ENCODE results near the gene CAMK1G. TPM values are rescaled to one million over a fixed set of nuclear protein-coding genes. Genes with fewer than 3 reads are reported as not detected.

CAMK1G gene
- total and polyA plus RNA-seq, 5 donors, result 0.07 to 0.20 TPM; not detected in 3

DNA sequence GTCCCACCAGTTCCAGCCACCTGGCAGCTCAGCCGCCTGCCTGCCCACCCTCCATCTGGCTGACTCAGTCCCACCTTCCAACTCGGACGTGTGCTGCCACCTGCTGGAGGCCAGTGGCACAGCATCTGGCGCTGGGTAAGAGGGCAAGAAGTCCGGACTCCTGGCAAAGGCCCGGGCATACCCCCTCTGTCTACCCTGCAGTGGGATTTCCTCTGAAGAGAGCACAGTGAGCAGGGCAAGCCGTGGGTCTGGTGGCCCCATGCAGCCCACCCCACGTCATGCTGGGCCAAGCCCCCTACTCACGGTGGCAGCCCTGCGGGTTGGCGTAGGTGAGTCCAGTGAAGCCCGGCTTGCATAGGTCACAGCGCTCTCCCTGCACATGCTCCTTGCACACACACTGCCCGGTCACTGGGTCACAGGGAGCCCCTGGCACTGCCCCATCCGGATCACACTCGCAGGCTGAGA is 44.2 kb downstream of the CAMK1G start:
- Histone ChIP-seq H3K27me3 (ENCODE audit: control insufficient read depth, insufficient read depth) (no peaks in the 10 kb centered on the region), H3K9me3 (ENCODE audit: control insufficient read depth, low read length) (no peaks in the 10 kb centered on the region), H3K27ac (ENCODE audit: low read length) (no peak overlapping the region), H3K4me1 (ENCODE audit: control insufficient read depth, insufficient read depth, low read length) (peaks cover 4% of the 10 kb centered on the region), H3K4me3 (ENCODE audit: low read length) (no peak overlapping the region)
- WGBS, result 40% methylated on average over 16 of the region's 16 CpGs
- intact Hi-C loops (cut with DNase I), result loop anchor here in 3 of 4 donors (2.0 to 10.0 kb wide), 6 partner anchors 40 to 117 kb away; partner anchors contain the start of gene G0S2 (in 1 of the 3)
- ATAC-seq (peak; percentile 58 to 67), DNase-seq (peak; percentile 72 to 93 (median 92))

- Histone ChIP-seq H3K27me3 (ENCODE audit: control insufficient read depth, insufficient read depth) (no peaks in the 10 kb centered on the region), H3K9me3 (ENCODE audit: control insufficient read depth, low read length) (no peaks in the 10 kb centered on the region), H3K27ac (ENCODE audit: low read length) (no peak overlapping the region), H3K4me3 (ENCODE audit: low read length) (no peak overlapping the region), H3K4me1 (ENCODE audit: control insufficient read depth, insufficient read depth, low read length) (peaks cover 4% of the 10 kb centered on the region)
- DNase-seq, result no peak
- no peak for ATAC-seq
- WGBS, result 92% methylated on average over 7 of the region's 7 CpGs
- intact Hi-C loops (cut with DNase I), result loop anchor here in 3 of 4 donors (5.0 to 10.0 kb wide), 5 partner anchors 41 to 116 kb away; partner anchors contain the start of gene G0S2 (in 1 of the 3)
These were observed 45.2 kb downstream of the CAMK1G start for GRCh38 chr1:209628618-209629299.

GRCh38 chr1:209629621-209630382 is 46.3 kb downstream of the CAMK1G start:
- no peak overlapping the region for H3K27ac ChIP-seq (ENCODE audit: low read length)
- WGBS, result 76% methylated on average over 11 of the region's 11 CpGs

DNA sequence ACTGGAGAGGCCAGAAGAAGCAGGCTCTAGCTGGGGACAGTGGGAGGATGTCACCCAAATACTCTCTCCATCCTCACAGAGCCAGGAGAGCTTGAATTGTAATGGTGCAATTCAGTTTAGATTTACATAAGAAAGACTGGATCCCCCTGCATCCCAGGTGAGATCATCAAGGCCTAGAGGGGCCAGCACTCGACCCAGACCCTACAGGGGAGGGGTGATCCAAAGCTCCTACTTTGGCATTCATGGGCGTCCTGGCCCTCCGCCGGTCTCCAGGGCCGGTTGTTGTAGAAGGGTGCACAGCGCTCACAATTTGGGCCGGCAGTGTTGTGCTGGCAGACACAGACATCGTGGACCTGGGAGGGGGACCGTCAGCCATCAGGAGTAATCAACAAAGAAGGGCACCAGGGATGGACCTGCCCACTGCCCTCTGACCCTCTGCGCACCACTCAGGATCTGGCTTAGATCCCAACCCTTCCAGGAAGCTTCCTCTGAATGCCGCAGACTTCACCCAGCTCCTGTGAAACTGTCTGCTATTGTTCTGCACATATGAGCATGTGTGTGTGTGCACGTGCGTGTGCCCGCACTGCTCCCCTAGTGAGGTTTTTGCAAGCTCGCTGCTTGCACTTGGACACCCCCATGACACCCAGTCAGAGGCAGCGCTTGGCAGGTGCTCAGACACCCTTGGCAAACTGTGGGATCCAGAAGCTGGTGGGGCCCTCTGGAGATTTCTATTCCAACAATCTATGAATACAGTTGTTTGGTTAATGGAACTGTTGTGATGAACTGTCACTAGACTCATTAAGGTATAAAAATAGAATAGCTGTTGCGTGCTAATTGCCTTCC is 47.1 kb downstream of the CAMK1G start:
- WGBS, result 57% methylated on average over 17 of the region's 17 CpGs
- ATAC-seq, result peak in 1 of 2 donors; percentile 16
- peaks cover 2% of the 10 kb centered on the region for H3K4me1 ChIP-seq (ENCODE audit: control insufficient read depth, insufficient read depth, low read length)
- no peaks in the 10 kb centered on the region for H3K9me3 ChIP-seq (ENCODE audit: control insufficient read depth, low read length)
- H3K27me3 ChIP-seq (ENCODE audit: control insufficient read depth, insufficient read depth), result no peaks in the 10 kb centered on the region
- intact Hi-C loops (cut with DNase I), result no loop called here
- peak in 2 of 3 donors; percentile 70 to 75 for DNase-seq
- H3K27ac ChIP-seq (ENCODE audit: low read length), result no peak overlapping the region
- H3K4me3 ChIP-seq (ENCODE audit: low read length), result no peak overlapping the region

More at GRCh38 chr1:209629621-209630382, 46.3 kb downstream of the CAMK1G start:
- Histone ChIP-seq H3K4me3 (ENCODE audit: low read length) (no peak overlapping the region), H3K9me3 (ENCODE audit: control insufficient read depth, low read length) (no peaks in the 10 kb centered on the region), H3K4me1 (ENCODE audit: control insufficient read depth, insufficient read depth, low read length) (peaks cover 4% of the 10 kb centered on the region), H3K27me3 (ENCODE audit: control insufficient read depth, insufficient read depth) (no peaks in the 10 kb centered on the region)
- DNase-seq (peak in 1 of 3 donors; percentile 58), ATAC-seq (no peak)
- intact Hi-C loops (cut with DNase I), result loop anchor here in 3 of 4 donors (5.0 to 10.0 kb wide), 5 partner anchors 43 to 115 kb away; partner anchors contain the start of gene G0S2 (in 1 of the 3)

DNA sequence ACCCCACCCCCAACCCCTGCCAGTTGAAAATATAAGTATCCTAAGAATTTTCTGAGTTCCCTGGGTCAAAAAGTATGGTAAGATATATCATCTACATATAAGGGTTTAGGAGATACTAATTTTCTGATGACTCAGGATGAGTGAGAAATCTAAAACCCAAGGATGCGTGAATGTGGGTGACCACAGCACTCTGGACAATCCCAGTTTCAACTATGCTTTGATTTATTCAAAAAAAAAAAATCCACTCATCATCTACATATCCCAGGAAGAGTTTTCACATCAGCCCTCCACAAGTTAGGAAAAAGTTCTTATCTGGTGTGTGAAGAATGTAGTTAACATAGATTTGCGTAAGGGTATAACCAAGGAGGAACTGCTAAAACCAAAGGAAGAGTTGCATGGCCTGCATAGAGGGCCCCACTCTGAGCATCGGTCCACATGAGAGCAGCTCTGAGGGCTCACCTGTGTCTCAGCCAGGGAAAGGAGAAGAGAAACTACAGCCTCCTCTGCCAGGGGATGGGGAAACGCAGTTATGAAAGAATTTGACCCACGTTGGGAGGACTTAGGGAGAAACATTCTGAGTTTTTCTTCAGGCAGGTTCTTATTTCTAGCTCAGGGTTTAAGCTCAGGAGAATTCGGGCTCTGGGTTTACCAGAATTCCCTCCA is 50.0 kb downstream of the CAMK1G start:
- H3K27me3 ChIP-seq (ENCODE audit: control insufficient read depth, insufficient read depth), result no peaks in the 10 kb centered on the region
- H3K4me3 ChIP-seq (ENCODE audit: low read length), result no peak overlapping the region
- H3K4me1 ChIP-seq (ENCODE audit: control insufficient read depth, insufficient read depth, low read length), result peaks cover 2% of the 10 kb centered on the region
- intact Hi-C loops (cut with DNase I), result no loop called here
- ATAC-seq (no peak), DNase-seq (no peak)
- WGBS, result 91% methylated on average over 6 of the region's 6 CpGs
- H3K27ac ChIP-seq (ENCODE audit: low read length), result no peak overlapping the region
- H3K9me3 ChIP-seq (ENCODE audit: control insufficient read depth, low read length), result no peaks in the 10 kb centered on the region

DNA sequence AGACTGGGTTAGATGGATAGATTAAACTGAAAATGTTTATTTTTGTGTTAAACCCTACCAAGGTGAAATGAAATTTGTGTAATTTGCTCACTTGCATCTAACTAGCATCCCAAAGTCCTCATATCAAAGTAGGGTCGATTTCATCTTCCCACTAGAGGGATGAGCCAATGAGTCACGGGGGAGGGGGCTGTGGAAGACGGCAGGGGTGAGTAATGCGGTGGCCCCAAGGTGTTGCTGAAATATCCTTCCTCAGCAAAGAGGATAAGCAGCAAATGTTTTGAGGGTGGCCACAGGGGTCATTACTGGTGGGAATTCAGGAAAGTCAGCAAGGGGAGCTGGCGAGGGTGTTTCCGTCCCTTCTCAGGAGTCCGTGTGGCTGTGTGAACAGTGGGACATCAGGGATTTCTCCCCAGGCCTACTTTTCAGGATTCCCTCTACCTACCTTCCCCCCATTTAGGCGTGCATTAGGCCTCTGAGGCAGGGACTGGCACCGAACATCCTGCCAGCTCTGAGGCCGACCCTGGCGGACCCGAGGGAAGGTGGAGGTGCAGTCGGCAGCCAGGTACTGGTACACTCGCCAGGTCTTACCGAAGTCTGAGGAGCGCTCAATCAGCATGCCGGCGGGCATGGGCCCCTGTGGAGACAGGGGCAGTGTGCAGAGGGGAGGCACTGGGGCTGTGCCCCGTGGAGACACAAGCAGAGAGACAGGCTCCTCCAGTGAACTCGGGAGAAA is 50.7 kb downstream of the CAMK1G start:
- Histone ChIP-seq H3K9me3 (ENCODE audit: control insufficient read depth, low read length) (no peaks in the 10 kb centered on the region), H3K27me3 (ENCODE audit: control insufficient read depth, insufficient read depth) (no peaks in the 10 kb centered on the region), H3K4me3 (ENCODE audit: low read length) (no peak overlapping the region), H3K27ac (ENCODE audit: low read length) (no peak overlapping the region), H3K4me1 (ENCODE audit: control insufficient read depth, insufficient read depth, low read length) (peaks cover 2% of the 10 kb centered on the region)
- ATAC-seq (no peak), DNase-seq (peak in 1 of 3 donors; percentile 50)
- intact Hi-C loops (cut with DNase I), result no loop called here
- 87% methylated on average over 20 of the region's 20 CpGs for WGBS

DNA sequence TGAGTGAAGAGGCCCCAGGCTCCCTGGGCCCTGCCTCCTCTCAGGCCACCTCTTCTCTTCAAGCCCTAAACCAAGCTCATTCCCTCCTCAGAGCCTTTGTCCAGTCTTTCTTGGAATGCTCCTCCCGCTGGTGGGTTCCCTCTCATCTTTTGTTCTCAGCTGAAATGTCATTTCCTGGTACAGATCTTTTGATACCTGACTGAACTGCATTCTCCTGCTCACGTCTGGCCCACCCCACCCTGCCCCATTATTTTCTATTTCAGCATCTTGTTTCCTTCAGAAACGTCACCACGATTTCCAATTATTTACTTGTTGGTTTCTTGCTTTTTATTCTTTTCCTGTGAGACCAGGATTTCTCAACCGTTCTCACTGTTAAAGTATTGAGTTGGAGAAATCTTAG is 52.3 kb downstream of the CAMK1G start:
- Histone ChIP-seq H3K4me1 (ENCODE audit: control insufficient read depth, insufficient read depth, low read length) (peaks cover 2% of the 10 kb centered on the region), H3K4me3 (ENCODE audit: low read length) (no peak overlapping the region), H3K27me3 (ENCODE audit: control insufficient read depth, insufficient read depth) (no peaks in the 10 kb centered on the region), H3K27ac (ENCODE audit: low read length) (no peak overlapping the region), H3K9me3 (ENCODE audit: control insufficient read depth, low read length) (no peaks in the 10 kb centered on the region)
- DNase-seq, result no peak
- 70% methylated on average over 5 of the region's 5 CpGs for WGBS
- ATAC-seq, result no peak
- intact Hi-C loops (cut with DNase I), result loop anchor here in 1 of 4 donors (5.0 kb wide), 1 partner anchor 41 kb away; the partner anchor contains the start of gene G0S2

DNA sequence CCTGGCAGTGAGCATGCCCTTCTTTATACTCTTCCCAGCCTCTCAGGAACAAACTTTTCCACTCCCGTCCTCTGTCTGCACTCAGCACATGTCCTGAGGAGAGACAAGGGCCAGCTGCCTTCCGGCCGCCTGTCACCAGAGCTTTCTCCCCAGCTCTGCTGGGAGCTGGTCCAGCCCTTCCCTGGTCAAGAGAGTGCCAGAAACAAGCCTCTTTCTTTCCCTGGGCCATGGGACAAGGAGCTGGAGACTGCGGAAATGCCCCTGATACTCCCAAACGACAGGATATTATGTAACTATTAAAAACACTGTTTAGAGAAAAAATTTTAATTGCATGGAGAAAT is 58.3 kb downstream of the CAMK1G start:
- DNase-seq (peak; percentile 92 to 98 (median 96)), ATAC-seq (peak; percentile 95 to 96)
- intact Hi-C loops (cut with DNase I), result loop anchor here in 1 of 4 donors (5.0 kb wide), 1 partner anchor 45 kb away; no protein-coding TSS in a partner anchor
- peak overlapping the region; percentile 92 for H3K27ac ChIP-seq (ENCODE audit: low read length)
- H3K9me3 ChIP-seq (ENCODE audit: control insufficient read depth, low read length), result no peaks in the 10 kb centered on the region
- H3K4me1 ChIP-seq (ENCODE audit: control insufficient read depth, insufficient read depth, low read length), result peaks cover 29% of the 10 kb centered on the region
- H3K4me3 ChIP-seq (ENCODE audit: low read length), result no peak overlapping the region
- 15% methylated on average over 5 of the region's 5 CpGs for WGBS
- H3K27me3 ChIP-seq (ENCODE audit: control insufficient read depth, insufficient read depth), result no peaks in the 10 kb centered on the region

DNA sequence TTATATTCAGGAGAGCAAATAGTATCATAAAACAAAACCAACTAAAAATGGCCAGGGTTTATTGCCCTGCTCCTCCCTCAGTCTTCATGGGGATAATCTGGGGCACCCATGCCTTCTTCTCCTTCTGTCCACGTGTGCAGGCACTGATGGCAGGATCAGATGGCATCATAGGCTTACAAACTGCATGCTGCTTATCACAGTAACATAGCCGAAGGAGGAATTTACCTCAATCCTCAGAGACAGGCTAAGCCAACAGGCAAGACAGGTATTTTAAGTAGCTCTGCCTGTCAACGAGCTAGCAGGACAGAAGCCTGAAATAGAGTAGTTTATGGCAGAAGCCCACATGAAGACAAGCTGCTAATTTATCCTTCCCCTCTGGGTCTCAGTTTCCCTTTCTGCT is 59.3 kb downstream of the CAMK1G start:
- intact Hi-C loops (cut with DNase I), result loop anchor here in 1 of 4 donors (5.0 kb wide), 1 partner anchor 44 kb away; no protein-coding TSS in a partner anchor
- Histone ChIP-seq H3K9me3 (ENCODE audit: control insufficient read depth, low read length) (no peaks in the 10 kb centered on the region), H3K27ac (ENCODE audit: low read length) (peak overlapping the region; percentile 81), H3K4me3 (ENCODE audit: low read length) (no peak overlapping the region), H3K4me1 (ENCODE audit: control insufficient read depth, insufficient read depth, low read length) (peaks cover 37% of the 10 kb centered on the region), H3K27me3 (ENCODE audit: control insufficient read depth, insufficient read depth) (no peaks in the 10 kb centered on the region)
- ATAC-seq (peak; percentile 2 to 32), DNase-seq (no peak)
- WGBS, result 27% methylated on average over 3 of the region's 3 CpGs

Measured in right cardiac atrium (tissue), 5 donors.